Measurements from ENCODE around the gene DHRS1. TPM values are rescaled to one million over a fixed set of nuclear protein-coding genes. Genes with fewer than 3 reads are reported as not detected.

The DHRS1 gene
- total and polyA plus RNA-seq, 9 of the 15 experiments (the other 6 are each of a cell fraction or from before 2014, with no cell fraction given) = 7.3 to 33.6 (median 13.3) TPM

GRCh38 chr14:24282736-24283135, 16.8 kb downstream of the DHRS1 start:
- ChIA-PET CTCF (ENCODE audit: low intra/inter-chr PET ratio) (no interaction called here), POLR2A (interaction anchor here (1.7 kb wide), 1 partner anchor 10 kb away, joined by 5 read pairs; no protein-coding TSS in a partner anchor)
- no peak for DNase-seq (ENCODE audit: extremely low read depth in 1 of 4, low spot score in 3 of 4)
- Histone ChIP-seq H3K36me3 (ENCODE audit: control insufficient read depth, insufficient read depth, low read length) (no peaks in the 10 kb centered on the region), H3K9ac (ENCODE audit: insufficient read depth in 1 of 2, low read depth in 2 of 2, low read length in 2 of 2) (no peak overlapping the region), H3K4me2 (ENCODE audit: insufficient read depth, low read length) (no peak overlapping the region), H3K79me2 (ENCODE audit: control insufficient read depth, insufficient read depth, low read length) (no peaks in the 10 kb centered on the region), H2AFZ (ENCODE audit: low read depth, low read length) (no peak overlapping the region), H3K4me1 (replicated peaks in 1 of 2; ENCODE audit: control insufficient read depth in 2 of 2, insufficient read depth in 2 of 2, low read length in 2 of 2) (peaks cover 0 to 3% of the 10 kb centered on the region in 2 experiments; a peak in 2 of 5 replicates), H4K20me1 (replicated peaks; ENCODE audit: control insufficient read depth, insufficient read depth, low read length) (no peaks in the 10 kb centered on the region), H3K27ac (ENCODE audit: extremely low read depth, low read depth, low read length) (no peak overlapping the region), H3K27me3 (ENCODE audit: control insufficient read depth in 2 of 2, insufficient read depth in 2 of 2, low read length in 2 of 2) (no peaks in the 10 kb centered on the region), H3K9me3 (replicated peaks; ENCODE audit: control insufficient read depth, insufficient read depth, low read depth, low read length) (no peaks in the 10 kb centered on the region), H3K4me3 (no peak overlapping the region), H3K9me1 (ENCODE audit: control insufficient read depth, insufficient read depth, low read length) (no peaks in the 10 kb centered on the region)
- ATAC-seq = no peak
- BruUV-seq (replicated peaks) = no TSS peak
- intact Hi-C loops (cut with micrococcal nuclease) (no loop called here), in situ Hi-C loops (cut with MboI) (no loop called here)
- 31% methylated on average over 2 of the region's 3 CpGs for WGBS (ENCODE audit: insufficient coverage, low coverage, missing lambda C conversion rate)
- no peak for FAIRE-seq
- TF ChIP-seq KAT8 (IDR thresholded peaks at IDR 0.05; ENCODE audit: low read depth) (no peak), ZNF511 (CRISPR knock-in tag; IDR thresholded peaks at IDR 0.05) (no peak), LEF1 (IDR thresholded peaks at IDR 0.05) (no peak)

- intact Hi-C loops (cut with micrococcal nuclease) (no loop called here), in situ Hi-C loops (cut with MboI) (no loop called here)
- H3K9me1 ChIP-seq (ENCODE audit: control insufficient read depth, insufficient read depth, low read length) = no peaks in the 10 kb centered on the region
- no peaks in the 10 kb centered on the region for H3K27me3 ChIP-seq (ENCODE audit: control insufficient read depth in 2 of 2, insufficient read depth in 2 of 2, low read length in 2 of 2)
- H3K4me2 ChIP-seq (ENCODE audit: insufficient read depth, low read length) = no peak overlapping the region
- no peak overlapping the region for H3K27ac ChIP-seq (ENCODE audit: extremely low read depth, low read depth, low read length)
- WGBS (ENCODE audit: insufficient coverage, low coverage, missing lambda C conversion rate) = 74% methylated on average over 5 of the region's 7 CpGs
- H3K9me3 ChIP-seq (replicated peaks; ENCODE audit: control insufficient read depth, insufficient read depth, low read depth, low read length) = no peaks in the 10 kb centered on the region
- no peak overlapping the region for H2AFZ ChIP-seq (ENCODE audit: low read depth, low read length)
- DNase-seq (ENCODE audit: extremely low read depth in 1 of 4, low spot score in 3 of 4) (no peak), ATAC-seq (no peak), FAIRE-seq (no peak)
- ChIA-PET CTCF (ENCODE audit: low intra/inter-chr PET ratio) (no interaction called here), POLR2A (interaction anchor here (1.1 to 2.2 kb wide), 2 partner anchors 8 to 10 kb away, joined by 3 to 7 read pairs; partner anchors contain the start of gene RABGGTA)
- no peaks in the 10 kb centered on the region for H3K79me2 ChIP-seq (ENCODE audit: control insufficient read depth, insufficient read depth, low read length)
- H3K4me1 ChIP-seq (replicated peaks in 1 of 2; ENCODE audit: control insufficient read depth in 2 of 2, insufficient read depth in 2 of 2, low read length in 2 of 2) = peaks cover 0 to 3% of the 10 kb centered on the region in 2 experiments; a peak in 2 of 5 replicates
- no peaks in the 10 kb centered on the region for H3K36me3 ChIP-seq (ENCODE audit: control insufficient read depth, insufficient read depth, low read length)
- BruUV-seq (replicated peaks) = no TSS peak
- H3K4me3 ChIP-seq = no peak overlapping the region
- H4K20me1 ChIP-seq (replicated peaks; ENCODE audit: control insufficient read depth, insufficient read depth, low read length) = no peaks in the 10 kb centered on the region
- no peak overlapping the region for H3K9ac ChIP-seq (ENCODE audit: insufficient read depth in 1 of 2, low read depth in 2 of 2, low read length in 2 of 2)
- no peak for TF ChIP-seq ZNF277 (CRISPR knock-in tag; IDR thresholded peaks at IDR 0.05; ENCODE audit: borderline replicate concordance)
- TF ChIP-seq SNAPC5 (CRISPR knock-in tag; IDR thresholded peaks at IDR 0.05) = no peak
- TF ChIP-seq CEBPG (CRISPR knock-in tag; IDR thresholded peaks at IDR 0.05) = no peak
- TF ChIP-seq CEBPG (tag; conservative IDR thresholded peaks at IDR 0.05 in 1 of 2, IDR thresholded peaks at IDR 0.05 in 1 of 2) = no peak
- no peak for TF ChIP-seq CBX3 (IDR thresholded peaks at IDR 0.05; ENCODE audit: borderline replicate concordance in 1 of 2, low read length in 2 of 2)
- no peak for TF ChIP-seq CSDE1 (IDR thresholded peaks at IDR 0.05)
- no peak for TF ChIP-seq TOE1 (IDR thresholded peaks at IDR 0.05; ENCODE audit: borderline replicate concordance)
- no peak for TF ChIP-seq TOE1 (CRISPR knock-in tag; IDR thresholded peaks at IDR 0.05; ENCODE audit: borderline replicate concordance, low read depth)
- no peak for TF ChIP-seq ZNF449 (CRISPR knock-in tag; IDR thresholded peaks at IDR 0.05)
- no peak for TF ChIP-seq RAD21 (CRISPR knock-in tag; conservative IDR thresholded peaks at IDR 0.05 in 1 of 2, IDR thresholded peaks at IDR 0.05 in 1 of 2)
Measured at GRCh38 chr14:24281636-24282035, 17.9 kb downstream of the DHRS1 start.

Data from K562 (cell line).